Small intestine (tissue), 7 donors: ENCODE data around the gene TFAM. TPM values are rescaled to one million over a fixed set of nuclear protein-coding genes. Genes with fewer than 3 reads are reported as not detected.
A peak's percentile ranks its signal among the peaks of the same experiment; 100 is the strongest.

Experiments
- DNase-seq, 2 donors: peaks; one replicate each; pipeline versions ENCODE4 v3.0.0 to v3.0.0-alpha.2; 2013
- FAIRE-seq: peaks from 2 replicates; lab custom pipeline; 2012; peaks lifted over from hg19 to GRCh38; lab: Jason Lieb, UNC
- H3K27ac ChIP-seq, 3 donors: one replicate each; pipeline ENCODE4 v1.5.1; 2013; ENCODE audit warnings: low read length in 2 of 3, mild to moderate bottlenecking in 2 of 3, control low read depth in 1 of 3, inconsistent platforms in 1 of 3, low read depth in 1 of 3, moderate library complexity in 1 of 3
- H3K27me3 ChIP-seq, 3 donors: one replicate each; pipeline ENCODE4 v1.6.1; 2013; ENCODE audit warnings: low read length in 3 of 3, inconsistent platforms in 1 of 3; ENCODE audit not compliant: control insufficient read depth in 3 of 3, insufficient read depth in 3 of 3
- H3K36me3 ChIP-seq, 3 donors: one replicate each; pipeline ENCODE4 v1.6.1; 2013; ENCODE audit warnings: low read length in 3 of 3, inconsistent platforms in 1 of 3, low read depth in 1 of 3, mild to moderate bottlenecking in 1 of 3, moderate library complexity in 1 of 3; ENCODE audit not compliant: control insufficient read depth in 3 of 3, insufficient read depth in 2 of 3
- H3K4me1 ChIP-seq, 3 donors: one replicate each; pipeline ENCODE4 v1.6.1; 2013; ENCODE audit warnings: low read length in 2 of 3, inconsistent platforms in 1 of 3, low read depth in 1 of 3, mild to moderate bottlenecking in 1 of 3, moderate library complexity in 1 of 3; ENCODE audit not compliant: control insufficient read depth in 3 of 3, insufficient read depth in 2 of 3
- H3K4me3 ChIP-seq, 3 donors: one replicate each; pipeline ENCODE4 v1.5.1; 2013; ENCODE audit warnings: low read length in 3 of 3, control low read depth in 1 of 3, inconsistent platforms in 1 of 3, low read depth in 1 of 3, mild to moderate bottlenecking in 1 of 3, moderate library complexity in 1 of 3
- H3K9me3 ChIP-seq, 2 donors: one replicate each; pipeline ENCODE4 v1.6.1; 2013; ENCODE audit warnings: low read depth in 1 of 2, low read length in 1 of 2; ENCODE audit not compliant: control insufficient read depth in 2 of 2, insufficient read depth in 1 of 2
- WGBS, 3 donors: extraction: QIAGEN DNeasy Blood & Tissue Kit; methylation state at CpG; one replicate each; pipeline ENCODE4 v1.1.7; 2013; 5-methylcytosine and 5-hydroxymethylcytosine counted together
- polyA plus RNA-seq, 4 donors: library from polyadenylated mRNA; stranded (reverse) in 3 of 4; unstranded in 1 of 4; fragments of 200-250 nt in 3 of 4; fragments of 120-200 nt in 1 of 4; gene quantifications; one replicate each; pipeline versions ENCODE4 v1.2.1 to v1.2.3, GENCODE V29; 2013
- donor health status: healthy with polysubstance abuse.
- donor health status: control.
- donor health status: control.
- donor health status: Bipolar disorder and iron deficiency.
- donor health status: healthy.

Gene TFAM
- polyA plus RNA-seq, 4 donors: 14.1 to 43.6 (median 19.0) TPM

DNA sequence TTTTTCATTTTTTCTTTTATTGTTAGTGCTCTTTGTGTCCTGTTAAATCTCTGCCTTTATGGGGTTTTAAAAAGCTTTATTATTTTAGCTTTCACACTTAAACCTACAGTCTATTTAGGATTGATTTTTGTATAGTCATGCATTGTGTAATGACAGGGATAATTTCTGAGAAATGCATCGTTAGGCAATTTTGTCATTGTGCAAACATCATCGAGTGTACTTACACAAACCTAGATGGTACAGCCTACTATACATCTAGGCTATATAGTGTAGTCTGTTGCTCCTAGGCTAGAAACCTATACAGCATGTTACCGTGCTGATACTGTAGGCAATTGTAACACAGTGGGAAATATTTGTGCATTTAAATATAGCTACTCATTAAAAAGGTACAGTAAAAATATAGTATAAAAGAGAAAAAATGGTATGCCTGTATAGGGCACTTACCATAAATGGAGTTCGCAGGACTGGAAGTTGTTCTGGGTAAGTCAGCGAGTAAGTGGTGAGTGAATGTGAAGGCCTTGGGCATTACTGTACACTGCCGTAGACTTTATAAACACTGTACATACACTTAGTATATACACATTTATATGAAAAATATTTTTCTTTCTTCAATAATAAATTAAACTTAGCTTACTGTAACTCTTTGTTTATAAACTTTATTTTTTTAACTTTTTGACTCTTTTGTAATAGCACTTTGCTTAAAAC, 34.4 kb upstream of the TFAM start:
- Histone ChIP-seq H3K27ac (no peak overlapping the region), H3K9me3 (no peaks in the 10 kb centered on the region), H3K36me3 (no peaks in the 10 kb centered on the region), H3K4me3 (no peak overlapping the region), H3K27me3 (no peaks in the 10 kb centered on the region), H3K4me1 (no peaks in the 10 kb centered on the region)
- 83 to 89% (median 89%) methylated on average over 6 of the region's 6 CpGs for WGBS, 3 donors
- FAIRE-seq (peak; percentile 36), DNase-seq (no peak)

DNA sequence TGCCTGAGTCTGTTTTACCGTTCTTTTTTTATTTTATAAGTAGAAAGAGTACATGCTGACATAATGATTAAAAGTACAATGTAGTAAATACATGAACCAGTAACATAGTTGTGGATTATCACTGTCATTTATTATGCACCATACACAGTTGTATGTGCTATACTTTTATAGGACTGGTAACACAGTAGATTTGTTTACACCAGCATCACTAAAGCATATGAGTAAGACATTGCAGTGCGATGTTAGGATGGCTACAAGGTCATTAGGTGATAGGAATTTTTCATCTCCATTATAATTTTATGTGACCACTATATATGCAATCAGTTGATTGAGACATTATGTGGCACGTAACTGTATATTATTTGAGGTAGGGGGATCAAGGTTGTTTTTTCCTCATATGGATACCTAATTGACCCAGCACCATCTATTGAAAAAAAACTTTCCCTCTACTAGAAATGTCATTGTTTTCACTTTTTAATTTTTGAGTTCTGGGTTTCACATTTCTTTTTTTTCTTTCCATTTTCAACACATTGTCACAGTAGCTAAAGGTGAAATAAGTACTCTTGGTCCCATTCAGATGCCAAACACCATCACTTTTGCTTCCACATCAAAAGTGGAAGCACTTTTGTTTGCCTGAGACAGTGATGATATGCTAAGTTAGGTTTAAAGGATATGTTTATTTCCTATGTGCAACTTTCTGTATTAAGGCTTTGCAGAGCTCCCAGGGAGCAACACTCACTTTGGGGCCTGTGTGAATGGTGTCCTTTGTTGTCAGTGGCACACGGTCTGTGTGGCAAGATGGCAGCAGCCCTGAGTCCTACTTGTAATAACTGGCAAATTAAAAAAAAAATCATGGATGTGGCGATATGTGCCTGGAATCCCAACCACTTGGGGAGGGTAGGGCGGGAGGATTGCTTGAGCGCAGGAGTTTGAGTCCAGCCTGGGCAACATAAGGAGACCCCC, 33.3 kb upstream of the TFAM start:
- Histone ChIP-seq H3K4me3 (no peak overlapping the region), H3K36me3 (no peaks in the 10 kb centered on the region), H3K27ac (no peak overlapping the region), H3K4me1 (no peaks in the 10 kb centered on the region), H3K9me3 (no peaks in the 10 kb centered on the region), H3K27me3 (no peaks in the 10 kb centered on the region)
- 95 to 99% (median 96%) methylated on average over 7 of the region's 7 CpGs for WGBS, 3 donors
- FAIRE-seq (no peak), DNase-seq (no peak)

GRCh38 chr10:58352956-58353610, 32.1 kb upstream of the TFAM start:
- no peak for DNase-seq
- Histone ChIP-seq H3K27ac (no peak overlapping the region), H3K9me3 (no peaks in the 10 kb centered on the region), H3K27me3 (no peaks in the 10 kb centered on the region), H3K4me3 (no peak overlapping the region), H3K4me1 (no peaks in the 10 kb centered on the region), H3K36me3 (no peaks in the 10 kb centered on the region)
- no peak for FAIRE-seq
- 54 to 60% (median 54%) methylated on average over 2 of the region's 2 CpGs for WGBS, 3 donors

GRCh38 chr10:58356756-58357155, 28.5 kb upstream of the TFAM start:
- Histone ChIP-seq H3K27ac (no peak overlapping the region), H3K4me3 (no peak overlapping the region), H3K9me3 (no peaks in the 10 kb centered on the region), H3K36me3 (peaks cover 0 to 2% (median 2%) of the 10 kb centered on the region in 3 donors), H3K27me3 (no peaks in the 10 kb centered on the region), H3K4me1 (peaks cover 0 to 2% (median 0%) of the 10 kb centered on the region in 3 donors)
- no peak for DNase-seq
- FAIRE-seq: no peak
- 52 to 57% (median 55%) methylated on average over 2 of the region's 2 CpGs for WGBS, 3 donors

DNA sequence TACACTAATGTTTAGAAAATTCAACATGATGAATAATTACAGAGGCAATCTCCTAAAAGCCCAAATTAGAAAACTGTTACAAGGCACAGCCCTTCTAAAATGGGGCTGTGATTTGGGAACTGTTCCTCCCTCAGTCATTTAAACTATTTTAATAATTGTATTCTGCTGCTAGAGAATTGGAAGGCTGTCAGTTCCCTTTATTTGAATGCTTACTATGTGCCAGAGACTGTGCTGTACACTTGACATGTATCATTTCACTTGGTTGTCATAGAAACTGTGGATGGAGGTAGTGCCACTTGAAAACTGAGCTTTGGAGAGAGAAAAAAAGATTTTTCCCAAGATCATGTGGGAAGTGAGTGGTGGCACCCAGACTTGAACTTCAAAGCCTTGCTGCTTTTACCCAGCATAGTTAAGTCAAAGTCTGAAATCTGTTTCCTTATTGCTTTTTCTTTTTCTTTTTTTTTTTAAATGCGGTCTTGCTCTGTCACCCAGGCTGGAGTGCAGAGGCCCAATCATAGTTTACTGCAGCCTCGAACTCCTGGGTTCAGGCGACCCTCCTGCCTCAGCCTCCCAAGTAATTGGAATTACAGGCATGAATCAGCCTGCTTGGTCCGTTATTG, 26.8 kb upstream of the TFAM start:
- Histone ChIP-seq H3K27ac (no peak overlapping the region), H3K9me3 (no peaks in the 10 kb centered on the region), H3K36me3 (peaks cover 0 to 2% (median 2%) of the 10 kb centered on the region in 3 donors), H3K4me3 (no peak overlapping the region), H3K27me3 (no peaks in the 10 kb centered on the region), H3K4me1 (peaks cover 0 to 2% (median 0%) of the 10 kb centered on the region in 3 donors)
- DNase-seq: peak; percentile 17 to 36
- FAIRE-seq: no peak
- 30 to 76% (median 59%) methylated on average over 4 of the region's 4 CpGs for WGBS, 3 donors

DNA sequence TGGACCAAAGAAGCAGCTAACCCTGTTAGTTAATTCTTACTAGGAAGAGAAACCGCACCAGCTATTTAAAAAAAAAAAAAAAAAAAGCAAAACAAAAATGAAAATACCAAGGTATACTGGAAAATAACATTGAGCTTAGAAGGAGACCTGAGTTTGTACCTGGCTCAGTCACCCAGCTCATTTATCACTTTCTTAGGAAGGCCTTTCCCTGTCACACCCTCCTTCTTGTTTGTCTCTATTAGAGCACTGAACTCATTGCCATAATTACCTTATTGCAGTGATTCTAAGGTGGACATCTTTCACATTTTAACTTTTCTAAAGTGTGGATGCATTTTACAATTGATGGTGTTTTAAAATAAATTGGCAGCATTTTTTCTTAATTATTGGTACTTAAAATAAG, 26.3 kb upstream of the TFAM start:
- FAIRE-seq: no peak
- DNase-seq: peak in 1 of 2 donors; percentile 25
- Histone ChIP-seq H3K27me3 (no peaks in the 10 kb centered on the region), H3K4me1 (peaks cover 0 to 2% (median 0%) of the 10 kb centered on the region in 3 donors), H3K27ac (no peak overlapping the region), H3K9me3 (no peaks in the 10 kb centered on the region), H3K36me3 (peaks cover 0 to 2% (median 2%) of the 10 kb centered on the region in 3 donors), H3K4me3 (no peak overlapping the region)
- 71 to 88% (median 85%) methylated on average over 1 of the region's 1 CpG for WGBS, 3 donors

DNA sequence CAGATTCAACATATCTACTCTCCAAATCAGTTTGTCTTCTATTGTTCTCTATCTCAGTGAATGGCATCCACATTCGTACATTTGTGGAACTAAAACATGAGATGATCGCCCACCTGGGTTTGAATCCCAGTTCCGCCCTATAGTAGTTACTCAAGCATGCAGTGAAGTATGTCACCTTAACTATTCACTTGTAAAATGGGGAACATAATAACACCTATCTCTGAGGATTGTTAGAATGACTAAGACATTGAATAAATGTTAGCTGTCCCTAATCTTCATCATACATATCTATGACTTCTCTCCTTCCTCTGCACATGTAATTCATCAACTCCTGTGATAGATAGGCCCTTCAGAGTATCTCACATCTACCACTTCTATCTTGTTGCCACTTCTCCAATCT, 25.7 kb upstream of the TFAM start:
- DNase-seq: no peak
- no peaks in the 10 kb centered on the region for H3K27me3 ChIP-seq
- peaks cover 0 to 2% (median 0%) of the 10 kb centered on the region in 3 donors for H3K4me1 ChIP-seq
- H3K9me3 ChIP-seq: no peaks in the 10 kb centered on the region
- no peak overlapping the region for H3K27ac ChIP-seq
- no peak for FAIRE-seq
- H3K4me3 ChIP-seq: no peak overlapping the region
- WGBS, 3 donors: 92 to 95% (median 93%) methylated on average over 3 of the region's 3 CpGs
- peaks cover 2% of the 10 kb centered on the region in 3 donors for H3K36me3 ChIP-seq
